Kidney epithelial cell (primary cell): Measurements from ENCODE around the gene GORAB. TPM values are rescaled to one million over a fixed set of nuclear protein-coding genes. Genes with fewer than 3 reads are reported as not detected.

Source experiments
- DNase-seq: peaks from one replicate; pipeline ENCODE4 v3.0.0-alpha.2; 2010; ENCODE audit warnings: low read depth
- H3K27me3 ChIP-seq: 2 replicates; pipeline ENCODE4 v1.6.0; 2011; ENCODE audit warnings: low read length; ENCODE audit not compliant: control insufficient read depth, insufficient read depth
- H3K36me3 ChIP-seq: 2 replicates; pipeline ENCODE4 v1.5.1; 2011; ENCODE audit warnings: low read length; ENCODE audit not compliant: control insufficient read depth, insufficient read depth
- H3K4me3 ChIP-seq: 2 replicates; pipeline ENCODE4 v1.5.1; 2011; ENCODE audit warnings: low read depth, mild to moderate bottlenecking, control low read depth, low read length
- CTCF ChIP-seq: IDR thresholded peaks from 2 replicates; pipeline ENCODE4 v1.5.1; 2011; ENCODE audit warnings: mild to moderate bottlenecking, moderate library complexity, low read length, control low read depth, inconsistent platforms; ENCODE audit not compliant: insufficient read depth, poor library complexity, severe bottlenecking
- total RNA-seq: library from RNA; depleted of rRNA; stranded (reverse); fragments of >200 nt; gene quantifications from 2 replicates; pipeline ENCODE4 v1.2.3, GENCODE V29; 2015

GORAB gene
- total RNA-seq, 1 donor from 2014 or later: 10.5 TPM

- no peak for TF ChIP-seq CTCF
- Histone ChIP-seq H3K4me3 (no peak overlapping the region), H3K27me3 (no peaks in the 10 kb centered on the region), H3K36me3 (no peaks in the 10 kb centered on the region)
- DNase-seq: no peak
These were observed 13.7 kb upstream of the GORAB start for GRCh38 chr1:170518185-170518834.

- DNase-seq: no peak
- H3K4me3 ChIP-seq: no peak overlapping the region
- no peaks in the 10 kb centered on the region for H3K36me3 ChIP-seq
- no peaks in the 10 kb centered on the region for H3K27me3 ChIP-seq
- TF ChIP-seq CTCF: no peak
These were observed 13.0 kb upstream of the GORAB start for GRCh38 chr1:170518965-170519364.

GRCh38 chr1:170520601-170521000 is 11.4 kb upstream of the GORAB start:
- no peak for TF ChIP-seq CTCF
- DNase-seq: no peak
- no peak overlapping the region for H3K4me3 ChIP-seq
- no peaks in the 10 kb centered on the region for H3K36me3 ChIP-seq
- H3K27me3 ChIP-seq: no peaks in the 10 kb centered on the region

GRCh38 chr1:170521818-170522217 is 10.1 kb upstream of the GORAB start:
- no peak for TF ChIP-seq CTCF
- Histone ChIP-seq H3K36me3 (no peaks in the 10 kb centered on the region), H3K4me3 (no peak overlapping the region)

GRCh38 chr1:170530972-170531757 is 801 bp upstream of the GORAB start:
- Histone ChIP-seq H3K36me3 (no peaks in the 10 kb centered on the region), H3K27me3 (no peaks in the 10 kb centered on the region), H3K4me3 (peak overlapping the region; percentile 50)
- no peak for TF ChIP-seq CTCF
- no peak for DNase-seq

More at GRCh38 chr1:170521818-170522217, 10.1 kb upstream of the GORAB start:
- no peaks in the 10 kb centered on the region for H3K27me3 ChIP-seq
- no peak for DNase-seq
